Panc1 (cell line): ENCODE data around the gene NARS2. TPM values are rescaled to one million over a fixed set of nuclear protein-coding genes. Genes with fewer than 3 reads are reported as not detected.

ENCODE experiments used
- ATAC-seq: fragments of 200-7000 bp; cut with Tn5 transposase; 2 replicates; pipeline ENCODE4 v1.9.1; 2020; ENCODE audit warnings: mild to moderate bottlenecking, moderate library complexity
- BruUV-seq: library from RNA; stranded (reverse); fragments of 400-500 nt; replicated peaks from 2 replicates; lab custom pipeline; 2021; lab: Mats Ljungman, UMichigan
- CTCF ChIA-PET: fragments of 300-600 bp; sonication (Branson Sonifier 250); formaldehyde crosslinking; loops from one replicate; lab custom pipeline; 2022; ENCODE audit warnings: antibody characterized with exemption; lab: Charles Lee
- POLR2A ChIA-PET: fragments of 300-600 bp; sonication (Branson Sonifier 250); formaldehyde crosslinking; loops from one replicate; lab custom pipeline; 2022; ENCODE audit warnings: antibody characterized with exemption; lab: Charles Lee
- DNase-seq: peaks from one replicate; pipeline ENCODE4 v3.0.0-alpha.2; 2010; ENCODE audit warnings: low read depth, low spot score
- H3K27ac ChIP-seq: 2 replicates; pipeline ENCODE4 v1.5.1; 2011; ENCODE audit warnings: mild to moderate bottlenecking, low read length, inconsistent platforms
- H3K27me3 ChIP-seq: fragments of 200-500 bp; sonication (Bioruptor generic); 2 replicates; pipeline ENCODE4 v1.6.0; 2014; ENCODE audit warnings: low read length, inconsistent platforms; ENCODE audit not compliant: control insufficient read depth, insufficient read depth
- H3K36me3 ChIP-seq: fragments of 200-500 bp; sonication (Bioruptor generic); 2 replicates; pipeline ENCODE4 v1.5.1; 2014; ENCODE audit warnings: inconsistent platforms, mild to moderate bottlenecking, low read length, moderate library complexity; ENCODE audit not compliant: control insufficient read depth, insufficient read depth
- H3K4me1 ChIP-seq: 2 replicates; pipeline ENCODE4 v1.5.1; 2011; ENCODE audit warnings: inconsistent platforms, mild to moderate bottlenecking, low read length, moderate library complexity; ENCODE audit not compliant: control insufficient read depth, insufficient read depth
- H3K4me3 ChIP-seq, 2 experiments: 2 replicates each; pipeline ENCODE4 v1.5.1; 2011 to 2012; ENCODE audit warnings: low read depth in 2 of 2, low read length in 2 of 2, mild to moderate bottlenecking in 2 of 2, inconsistent platforms in 1 of 2, moderate library complexity in 1 of 2
- H3K9me3 ChIP-seq: fragments of 200-500 bp; sonication (Bioruptor generic); 2 replicates; pipeline ENCODE4 v1.5.1; 2014; ENCODE audit warnings: low read depth, mild to moderate bottlenecking, inconsistent platforms, low read length, moderate library complexity; ENCODE audit not compliant: control insufficient read depth, insufficient read depth
- CTCF ChIP-seq: fragments of 450-650 bp; IDR thresholded peaks from 2 replicates; pipeline ENCODE4 v1.5.1; 2017; ENCODE audit warnings: mild to moderate bottlenecking
- POLR2AphosphoS5 ChIP-seq: IDR thresholded peaks from 2 replicates; pipeline ENCODE4 v1.6.1; 2012; ENCODE audit warnings: mild to moderate bottlenecking, low read depth, low read length, moderate library complexity
- REST ChIP-seq, 2 experiments: IDR thresholded peaks; 2 replicates each; pipeline ENCODE4 v1.6.1; 2011 to 2012; ENCODE audit warnings: low read depth in 2 of 2, control low read depth in 1 of 2, low read length in 1 of 2, mild to moderate bottlenecking in 1 of 2, moderate library complexity in 1 of 2; ENCODE audit not compliant: insufficient read depth in 1 of 2
- SIN3A ChIP-seq: IDR thresholded peaks from 2 replicates; pipeline ENCODE4 v1.6.1; 2012; ENCODE audit warnings: low read depth, mild to moderate bottlenecking, low read length, moderate library complexity, borderline replicate concordance; ENCODE audit not compliant: insufficient read depth
- TCF7L2 ChIP-seq: IDR thresholded peaks from 2 replicates; pipeline ENCODE4 v1.6.1; 2011; ENCODE audit warnings: mild to moderate bottlenecking, low read depth, low read length, inconsistent platforms
- in situ Hi-C: cut with HindIII; loops from 2 replicates; pipeline ENCODE4 v1.10.0; 2016; ENCODE audit warnings: low sequenced_read_pairs, low pct_unique_long_range_greater_than_20kb
- intact Hi-C: fragments of 100-400 bp; cut with micrococcal nuclease; formaldehyde crosslinking; loops from one replicate; pipeline ENCODE4 v1.10.0; 2022; ENCODE audit not compliant: unreplicated experiment
- total RNA-seq: library from RNA; stranded (reverse); gene quantifications from one replicate; pipeline ENCODE4 v1.2.1, GENCODE V29; 2021; ENCODE audit not compliant: unreplicated experiment

NARS2 gene
- total RNA-seq, 1 experiment from 2014 or later: 29.8 TPM

GRCh38 chr11:78390809-78391208 is 183.9 kb downstream of the NARS2 start:
- no TSS peak for BruUV-seq
- POLR2A ChIA-PET: no interaction called here
- CTCF ChIA-PET: no interaction called here
- ATAC-seq (no peak), DNase-seq (no peak)
- in situ Hi-C loops: no loop called here
- no peak overlapping the region for H3K4me3 ChIP-seq
- H3K27ac ChIP-seq: no peak overlapping the region
- TF ChIP-seq POLR2AphosphoS5 (no peak), SIN3A (no peak), TCF7L2 (no peak), REST (IDR thresholded peaks at IDR 0.05; ENCODE audit: insufficient read depth in 1 of 2, low read depth in 2 of 2, low read length in 1 of 2) (no peak), CTCF (no peak)
- H3K27me3 ChIP-seq: no peaks in the 10 kb centered on the region
- no peaks in the 10 kb centered on the region for H3K36me3 ChIP-seq
- H3K4me1 ChIP-seq: no peaks in the 10 kb centered on the region
- H3K9me3 ChIP-seq: peaks cover 11% of the 10 kb centered on the region; the same call in 1 of the 2 replicates
- intact Hi-C loops: no loop called here

- H3K9me3 ChIP-seq: peaks cover 32% of the 10 kb centered on the region; the same call in 1 of the 2 replicates
- no peak for DNase-seq
- no TSS peak for BruUV-seq
- H3K4me1 ChIP-seq: no peaks in the 10 kb centered on the region
- in situ Hi-C loops: no loop called here
- TF ChIP-seq TCF7L2 (no peak), REST (IDR thresholded peaks at IDR 0.05; ENCODE audit: insufficient read depth in 1 of 2, low read depth in 2 of 2, low read length in 1 of 2) (no peak), SIN3A (no peak), POLR2AphosphoS5 (no peak), CTCF (no peak)
- intact Hi-C loops: no loop called here
- H3K4me3 ChIP-seq: no peak overlapping the region
- no peaks in the 10 kb centered on the region for H3K36me3 ChIP-seq
- POLR2A ChIA-PET: no interaction called here
- CTCF ChIA-PET: no interaction called here
- no peak for ATAC-seq
- no peaks in the 10 kb centered on the region for H3K27me3 ChIP-seq
- no peak overlapping the region for H3K27ac ChIP-seq
Observed at GRCh38 chr11:78386215-78386941, 188.3 kb downstream of the NARS2 start.
